Measurements from ENCODE around the gene PPRC1. TPM values are rescaled to one million over a fixed set of nuclear protein-coding genes. Genes with fewer than 3 reads are reported as not detected.
A peak's percentile ranks its signal among the peaks of the same experiment; 100 is the strongest.

Gene PPRC1
- total RNA-seq, 4 donors from 2014 or later = 11.7 to 27.5 (median 16.6) TPM

DNA sequence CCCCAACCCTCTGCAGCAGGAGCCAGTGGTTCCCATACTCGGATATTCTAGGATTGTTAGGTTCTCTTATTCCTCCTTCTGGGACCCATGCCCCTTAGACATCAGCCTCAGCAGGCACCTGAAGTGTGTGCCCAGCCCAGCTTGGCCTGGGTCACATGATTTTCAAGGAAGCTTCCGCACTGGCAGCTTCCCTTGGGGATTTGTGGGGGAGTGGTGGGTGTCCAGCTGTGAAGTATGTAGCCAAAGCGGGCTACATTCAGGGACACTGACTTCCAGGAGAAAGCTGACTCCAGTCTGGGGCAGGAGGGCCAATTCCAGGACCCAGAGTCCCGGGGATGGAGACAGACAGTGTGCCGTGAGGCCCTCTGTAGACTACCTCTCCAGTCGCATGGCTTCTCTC is 14.0 kb upstream of the PPRC1 start:
- WGBS, 2 donors = 6 to 23% methylated on average over 2 to 5 of the region's 6 CpGs

DNA sequence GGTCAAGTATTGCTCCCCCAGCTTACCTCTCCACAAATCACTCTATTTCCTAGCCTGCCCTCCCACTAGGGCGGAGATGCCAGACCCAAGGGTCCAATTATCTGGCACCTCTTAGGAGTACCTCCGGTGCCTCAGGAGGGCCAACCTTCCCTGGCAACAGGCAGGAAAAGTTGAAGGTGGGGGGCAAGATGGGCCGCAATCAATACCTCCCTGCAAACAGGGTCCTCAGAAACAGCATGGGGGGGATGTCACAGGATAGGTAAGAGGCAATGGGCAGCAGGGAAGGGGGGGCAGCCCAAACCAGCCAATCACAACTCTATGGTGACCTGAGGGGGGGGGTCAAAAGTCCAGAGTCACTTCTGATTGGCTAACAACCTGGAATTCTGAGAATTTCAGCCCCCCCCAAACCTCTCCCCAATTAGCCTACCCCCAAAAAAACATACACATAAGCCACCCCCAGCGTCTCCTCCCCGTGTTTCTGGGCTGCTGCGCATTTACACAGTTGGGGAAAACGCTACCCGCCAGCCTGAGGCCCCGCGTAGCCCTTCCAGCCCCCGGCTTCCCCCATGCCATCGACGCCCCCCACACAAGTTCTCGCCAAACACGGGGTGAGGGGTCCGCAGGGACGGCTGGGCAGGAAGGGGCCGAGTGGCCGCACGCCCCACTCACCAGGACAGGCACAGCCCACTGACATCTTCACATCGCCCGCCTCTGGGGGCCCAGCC is 13.3 kb upstream of the PPRC1 start:
- no peaks in the 10 kb centered on the region for H3K27me3 ChIP-seq
- H3K4me1 ChIP-seq = peaks cover 42 to 51% of the 10 kb centered on the region in 2 donors
- no peaks in the 10 kb centered on the region for H3K9me3 ChIP-seq
- DNase-seq = peak; percentile 81 to 88
- WGBS, 2 donors = 0 to 1% methylated on average over 5 to 13 of the region's 22 CpGs
- H3K36me3 ChIP-seq = no peaks in the 10 kb centered on the region
- H3K27ac ChIP-seq = peak overlapping the region; percentile 97 to 98 (median 97)
- TF ChIP-seq, protein P1, sequence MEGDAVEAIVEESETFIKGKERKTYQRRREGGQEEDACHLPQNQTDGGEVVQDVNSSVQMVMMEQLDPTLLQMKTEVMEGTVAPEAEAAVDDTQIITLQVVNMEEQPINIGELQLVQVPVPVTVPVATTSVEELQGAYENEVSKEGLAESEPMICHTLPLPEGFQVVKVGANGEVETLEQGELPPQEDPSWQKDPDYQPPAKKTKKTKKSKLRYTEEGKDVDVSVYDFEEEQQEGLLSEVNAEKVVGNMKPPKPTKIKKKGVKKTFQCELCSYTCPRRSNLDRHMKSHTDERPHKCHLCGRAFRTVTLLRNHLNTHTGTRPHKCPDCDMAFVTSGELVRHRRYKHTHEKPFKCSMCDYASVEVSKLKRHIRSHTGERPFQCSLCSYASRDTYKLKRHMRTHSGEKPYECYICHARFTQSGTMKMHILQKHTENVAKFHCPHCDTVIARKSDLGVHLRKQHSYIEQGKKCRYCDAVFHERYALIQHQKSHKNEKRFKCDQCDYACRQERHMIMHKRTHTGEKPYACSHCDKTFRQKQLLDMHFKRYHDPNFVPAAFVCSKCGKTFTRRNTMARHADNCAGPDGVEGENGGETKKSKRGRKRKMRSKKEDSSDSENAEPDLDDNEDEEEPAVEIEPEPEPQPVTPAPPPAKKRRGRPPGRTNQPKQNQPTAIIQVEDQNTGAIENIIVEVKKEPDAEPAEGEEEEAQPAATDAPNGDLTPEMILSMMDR (IDR thresholded peaks at IDR 0.05) = no peak
- no peak for TF ChIP-seq POLR2A (IDR thresholded peaks at IDR 0.05)
- intact Hi-C loops (cut with DNase I) = loop anchor here (5.0 kb wide), 1 partner anchor 33 kb away; the partner anchor contains the start of gene NOLC1
- H3K4me3 ChIP-seq (replicated peaks in 1 of 3) = peak overlapping the region; percentile 69 to 73 (median 72)

More for the DNA sequence above, 14.0 kb upstream of the PPRC1 start:
- H3K36me3 ChIP-seq = no peaks in the 10 kb centered on the region
- H3K4me1 ChIP-seq = peaks cover 47 to 56% of the 10 kb centered on the region in 2 donors
- H3K9me3 ChIP-seq = no peaks in the 10 kb centered on the region
- TF ChIP-seq, protein P1 (IDR thresholded peaks at IDR 0.05) = no peak
- TF ChIP-seq POLR2A (IDR thresholded peaks at IDR 0.05) = no peak
- peak; percentile 62 to 64 for DNase-seq
- H3K27me3 ChIP-seq = no peaks in the 10 kb centered on the region
- peak overlapping the region; percentile 97 to 98 (median 97) for H3K27ac ChIP-seq
- H3K4me3 ChIP-seq (replicated peaks in 1 of 3) = peak overlapping the region in 1 of 3 donors; percentile 73
- intact Hi-C loops (cut with DNase I) = loop anchor here (5.0 kb wide), 1 partner anchor 33 kb away; the partner anchor contains the start of gene NOLC1

DNA sequence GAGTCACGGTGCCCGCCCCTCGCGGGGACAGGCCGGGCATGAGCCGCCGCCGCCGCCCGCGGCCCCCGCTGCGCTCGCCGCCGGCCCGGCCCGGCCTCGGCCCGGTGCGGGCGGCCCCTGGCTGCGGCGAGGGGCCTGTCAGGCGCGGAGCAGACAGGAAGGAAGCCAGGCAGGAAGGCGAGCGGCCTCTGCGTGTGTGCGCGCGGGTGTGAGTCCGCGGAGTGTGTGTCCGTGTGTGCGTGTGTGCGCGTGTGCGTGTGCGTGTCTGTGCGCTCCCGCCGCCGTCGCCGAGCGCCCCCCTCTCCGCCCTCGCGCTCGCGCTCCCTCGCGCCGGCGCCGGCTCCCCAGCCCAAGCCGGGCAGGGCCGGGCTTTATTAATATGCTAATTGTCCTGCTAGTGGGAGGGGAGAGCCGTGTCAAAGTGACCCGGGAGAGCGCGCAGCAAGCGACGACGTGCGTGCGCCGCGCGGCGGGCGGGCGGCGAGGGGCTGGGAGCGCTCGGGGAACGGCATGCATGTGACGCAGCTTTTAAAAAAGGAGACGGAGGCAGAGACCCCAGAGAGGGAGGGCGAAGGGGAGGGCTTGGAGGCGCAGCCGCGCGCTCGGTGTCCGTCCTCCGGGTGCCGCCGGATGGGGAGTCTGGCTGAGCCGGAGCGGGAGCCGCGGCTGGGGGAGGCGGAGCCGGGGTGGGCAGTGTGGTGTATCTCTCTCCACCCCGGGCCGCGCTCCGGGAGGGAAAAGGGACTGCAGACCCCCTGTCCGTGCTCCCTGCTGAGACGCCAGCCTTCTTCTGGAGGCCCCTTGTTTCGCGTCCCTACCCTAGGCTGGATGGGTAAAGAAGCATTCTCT is 12.5 kb upstream of the PPRC1 start, which contains the start of gene LDB1:
TSS of gene LDB1 (minus strand) at position 227 of the 849 bp plus-strand sequence. CDS start 258 bp downstream, outside the sequence.
- Histone ChIP-seq H3K27me3 (no peaks in the 10 kb centered on the region), H3K27ac (peak within 1 kb of the TSS; percentile 97 to 98 (median 97)), H3K4me3 (replicated peaks in 1 of 3) (peak within 1 kb of the TSS; percentile 69 to 73 (median 72)), H3K4me1 (peaks cover 37 to 47% of the 10 kb centered on the region in 2 donors), H3K9me3 (no peaks in the 10 kb centered on the region), H3K36me3 (no peaks in the 10 kb centered on the region)
- 0% methylated on average over 7 to 23 of the region's 104 CpGs for WGBS, 2 donors
- DNase-seq = peak; percentile 81 to 83
- intact Hi-C loops (cut with DNase I) = no loop called here
- TF ChIP-seq POLR2A (IDR thresholded peaks at IDR 0.05) = peak; percentile 85 to 97
- TF ChIP-seq, protein P1 (IDR thresholded peaks at IDR 0.05) = peak in 1 of 6 experiments; percentile 12

DNA sequence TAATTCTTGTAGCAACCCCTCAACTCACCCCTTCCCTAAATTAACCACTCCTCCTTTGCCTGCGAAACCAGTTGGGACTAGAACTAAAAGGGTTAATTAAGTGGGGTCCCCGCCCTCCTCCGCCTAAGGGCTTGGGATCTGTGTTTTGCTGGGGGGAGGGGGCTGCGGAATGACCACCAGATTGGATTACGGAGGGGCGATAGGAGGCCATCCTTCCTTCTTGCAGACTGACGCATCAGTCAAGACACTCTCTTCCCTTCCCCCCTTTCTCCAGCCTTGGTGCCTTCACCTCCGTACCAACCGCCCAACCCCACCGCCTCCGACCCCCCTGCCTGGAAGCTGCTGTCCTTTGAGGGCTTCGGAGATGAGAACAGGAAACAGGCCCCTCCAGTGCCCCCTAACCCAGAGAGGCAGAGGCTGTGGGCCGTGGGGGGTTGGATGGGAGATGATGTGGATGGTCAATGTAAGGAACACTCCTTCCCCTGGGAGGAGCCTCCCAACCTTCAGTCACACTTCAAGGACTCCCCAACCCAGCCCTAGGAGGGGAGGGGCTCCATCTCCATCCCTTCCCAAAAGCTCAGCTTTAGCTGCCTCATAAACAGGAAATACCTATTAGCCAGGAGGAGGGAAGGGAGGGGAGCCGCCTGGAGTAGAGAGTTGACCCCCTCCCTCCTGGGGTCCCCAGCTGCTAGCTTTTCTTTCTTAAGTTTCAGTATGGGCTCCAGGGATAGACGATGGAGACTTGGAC is 11.7 kb upstream of the PPRC1 start:
- DNase-seq = peak; percentile 70 to 76
- WGBS, 2 donors = 3 to 5% methylated on average over 9 to 15 of the region's 15 CpGs
- intact Hi-C loops (cut with DNase I) = no loop called here

More for the DNA sequence above, 11.7 kb upstream of the PPRC1 start:
- Histone ChIP-seq H3K27me3 (no peaks in the 10 kb centered on the region), H3K4me3 (replicated peaks in 1 of 3) (peak overlapping the region; percentile 56 to 73 (median 72)), H3K36me3 (no peaks in the 10 kb centered on the region), H3K27ac (peak overlapping the region; percentile 91 to 98 (median 97)), H3K9me3 (no peaks in the 10 kb centered on the region), H3K4me1 (peaks cover 34 to 39% of the 10 kb centered on the region in 2 donors)
- TF ChIP-seq POLR2A (IDR thresholded peaks at IDR 0.05) = peak in 1 of 2 donors; percentile 66
- TF ChIP-seq, protein P1 (IDR thresholded peaks at IDR 0.05) = no peak
